ENCODE data around the gene IL32.
"Not testable (repeated sequence)": the region's sequence is repeated elsewhere in the genome, so short reads cannot be mapped to it uniquely, and the experiment has no call there.

The IL32 gene

DNA sequence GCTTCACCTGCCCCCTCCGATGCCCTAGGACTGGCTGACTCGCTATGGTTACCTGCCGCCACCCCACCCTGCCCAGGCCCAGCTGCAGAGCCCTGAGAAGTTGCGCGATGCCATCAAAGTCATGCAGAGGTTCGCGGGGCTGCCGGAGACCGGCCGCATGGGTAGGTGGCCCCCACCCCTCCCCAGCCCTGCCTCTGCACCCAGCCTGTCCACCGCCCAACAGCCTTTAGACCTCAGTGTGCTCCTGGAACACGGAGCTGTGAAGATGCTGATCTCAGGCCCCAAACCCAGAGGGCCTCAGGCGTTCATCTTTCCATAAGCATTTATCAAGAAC, 18.1 kb upstream of the IL32 start:
- no peak overlapping the region for H3K4me3 ChIP-seq (ENCODE audit: low read depth, low read length)
- no peak for DNase-seq (ENCODE audit: low read depth)
- TF ChIP-seq, protein P1, sequence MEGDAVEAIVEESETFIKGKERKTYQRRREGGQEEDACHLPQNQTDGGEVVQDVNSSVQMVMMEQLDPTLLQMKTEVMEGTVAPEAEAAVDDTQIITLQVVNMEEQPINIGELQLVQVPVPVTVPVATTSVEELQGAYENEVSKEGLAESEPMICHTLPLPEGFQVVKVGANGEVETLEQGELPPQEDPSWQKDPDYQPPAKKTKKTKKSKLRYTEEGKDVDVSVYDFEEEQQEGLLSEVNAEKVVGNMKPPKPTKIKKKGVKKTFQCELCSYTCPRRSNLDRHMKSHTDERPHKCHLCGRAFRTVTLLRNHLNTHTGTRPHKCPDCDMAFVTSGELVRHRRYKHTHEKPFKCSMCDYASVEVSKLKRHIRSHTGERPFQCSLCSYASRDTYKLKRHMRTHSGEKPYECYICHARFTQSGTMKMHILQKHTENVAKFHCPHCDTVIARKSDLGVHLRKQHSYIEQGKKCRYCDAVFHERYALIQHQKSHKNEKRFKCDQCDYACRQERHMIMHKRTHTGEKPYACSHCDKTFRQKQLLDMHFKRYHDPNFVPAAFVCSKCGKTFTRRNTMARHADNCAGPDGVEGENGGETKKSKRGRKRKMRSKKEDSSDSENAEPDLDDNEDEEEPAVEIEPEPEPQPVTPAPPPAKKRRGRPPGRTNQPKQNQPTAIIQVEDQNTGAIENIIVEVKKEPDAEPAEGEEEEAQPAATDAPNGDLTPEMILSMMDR (IDR thresholded peaks at IDR 0.05; ENCODE audit: control insufficient read depth, extremely low read depth, insufficient read depth): no peak

- TF ChIP-seq, protein P1 (IDR thresholded peaks at IDR 0.05; ENCODE audit: control insufficient read depth, extremely low read depth, insufficient read depth): no peak
- no peak overlapping the region for H3K4me3 ChIP-seq (ENCODE audit: low read depth, low read length)
- DNase-seq (ENCODE audit: low read depth): no peak
These were observed 15.4 kb upstream of the IL32 start for GRCh38 chr16:3049921-3050481.

- TF ChIP-seq, protein P1 (IDR thresholded peaks at IDR 0.05; ENCODE audit: control insufficient read depth, extremely low read depth, insufficient read depth): no peak
- DNase-seq (ENCODE audit: low read depth): no peak
- H3K4me3 ChIP-seq (ENCODE audit: low read depth, low read length): no peak overlapping the region
These were observed 15.0 kb upstream of the IL32 start for GRCh38 chr16:3050487-3050886.

GRCh38 chr16:3051009-3051408, 14.4 kb upstream of the IL32 start:
- H3K4me3 ChIP-seq (ENCODE audit: low read depth, low read length): no peak overlapping the region
- TF ChIP-seq, protein P1 (IDR thresholded peaks at IDR 0.05; ENCODE audit: control insufficient read depth, extremely low read depth, insufficient read depth): no peak
- no peak for DNase-seq (ENCODE audit: low read depth)

DNA sequence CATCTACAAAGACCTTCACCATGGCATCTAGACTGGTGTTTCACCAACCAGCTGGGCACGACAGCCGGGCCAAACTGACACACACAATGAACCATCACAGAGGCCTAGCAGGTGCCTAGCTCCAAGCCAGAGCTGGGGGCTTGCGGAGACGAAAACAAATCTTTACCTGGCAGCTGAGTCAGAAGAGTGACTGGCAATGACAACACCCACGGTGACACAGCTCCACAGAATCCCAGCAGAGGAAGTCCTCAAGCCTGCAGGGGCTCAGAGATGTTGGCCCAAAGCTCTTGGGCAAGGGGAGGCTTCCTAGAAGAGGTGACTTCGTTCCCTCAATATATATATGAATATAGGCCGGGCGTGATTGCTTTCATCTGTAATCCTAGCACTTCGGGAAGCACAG, 13.9 kb upstream of the IL32 start:
- no peak overlapping the region for H3K4me3 ChIP-seq (ENCODE audit: low read depth, low read length)
- no peak for DNase-seq (ENCODE audit: low read depth)
- TF ChIP-seq, protein P1 (IDR thresholded peaks at IDR 0.05; ENCODE audit: control insufficient read depth, extremely low read depth, insufficient read depth): no peak

DNA sequence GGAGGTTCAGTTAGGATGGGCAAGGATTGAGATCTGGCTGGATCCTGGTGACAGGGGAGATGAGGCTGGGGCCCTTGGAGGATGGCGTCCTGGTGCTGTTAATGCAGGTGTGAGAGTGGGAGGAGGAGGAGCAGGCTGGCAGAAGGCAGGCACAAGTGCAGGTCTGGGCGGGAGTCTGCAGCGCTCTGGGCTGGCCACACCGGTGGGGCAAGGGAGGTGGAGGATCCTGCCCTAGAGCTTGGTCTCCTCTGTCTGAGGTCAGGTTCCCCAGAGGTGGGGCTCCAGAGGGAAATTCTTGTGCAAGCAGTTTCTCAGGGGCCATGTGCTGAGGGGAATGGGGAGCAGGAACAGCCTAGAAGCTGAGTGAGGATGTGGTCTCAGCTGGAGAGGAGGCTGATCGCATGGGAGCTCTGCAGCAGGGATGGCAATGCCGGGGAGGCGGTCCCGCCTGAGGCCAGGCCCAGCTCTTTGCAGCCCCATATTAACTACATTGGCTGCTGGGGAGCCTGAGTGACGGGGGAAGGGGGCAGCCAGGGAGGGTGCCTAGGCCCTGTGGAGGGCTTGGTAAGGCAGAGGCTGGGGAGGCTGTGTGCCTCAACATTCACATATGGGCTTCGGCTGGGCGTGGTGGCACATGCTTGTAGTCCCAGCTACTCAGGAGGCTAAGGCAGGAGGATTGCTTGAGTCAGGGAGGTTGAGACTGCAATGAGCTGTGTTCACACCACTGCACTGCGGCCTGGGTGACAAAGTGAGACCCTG, 12.7 kb upstream of the IL32 start:
- DNase-seq (ENCODE audit: low read depth); H3K4me3 ChIP-seq (ENCODE audit: low read depth, low read length): not testable (repeated sequence)

GRCh38 chr16:3053330-3053710, 12.1 kb upstream of the IL32 start:
- H3K4me3 ChIP-seq (ENCODE audit: low read depth, low read length); DNase-seq (ENCODE audit: low read depth): not testable (repeated sequence)
